ENCODE measurements around the gene PAFAH2.

The PAFAH2 gene

DNA sequence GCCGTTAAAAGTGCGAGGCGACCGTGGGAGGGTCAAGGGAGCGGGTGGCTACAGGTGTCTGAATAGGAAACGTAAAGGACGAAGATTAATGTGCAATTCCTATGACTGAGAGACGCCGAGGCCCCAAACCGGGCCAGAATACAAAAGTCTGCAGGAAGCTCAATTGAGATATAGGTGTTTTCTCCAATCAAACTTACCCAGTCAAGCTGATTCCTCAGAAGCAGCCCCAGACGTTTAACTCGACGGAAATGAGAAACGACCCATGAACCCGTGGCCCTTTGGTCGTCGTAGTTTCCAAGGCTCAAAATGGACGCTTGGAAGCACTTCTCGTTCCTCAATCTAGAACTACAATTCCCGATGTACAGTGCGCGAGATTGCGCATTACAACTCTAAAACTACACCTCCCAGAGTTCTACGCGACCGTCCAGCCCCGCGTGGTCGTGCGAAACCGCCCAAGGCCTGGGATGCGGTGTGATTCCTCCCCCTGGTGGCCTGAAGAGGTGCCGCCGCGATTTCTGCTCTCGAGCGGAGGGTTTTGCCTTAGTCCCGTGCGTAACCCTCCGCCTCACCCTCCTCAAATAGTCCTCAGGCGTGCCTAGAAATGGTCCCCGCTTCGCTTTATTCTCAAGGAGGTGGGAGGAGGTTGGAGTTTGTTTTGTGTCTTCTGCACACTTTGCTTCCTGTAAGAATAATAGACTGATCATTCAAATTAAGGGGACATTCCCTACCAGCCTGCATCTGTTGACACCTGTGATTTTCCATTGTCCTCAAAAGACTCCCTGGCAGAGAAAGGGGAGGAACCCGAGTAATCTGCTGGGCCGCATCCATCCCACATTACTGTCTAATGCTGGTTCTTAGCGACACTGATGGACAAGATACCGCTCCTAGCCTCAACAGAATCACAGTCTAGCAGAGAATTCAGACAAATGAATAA, at the start of gene PAFAH2:
TSS of gene PAFAH2 (minus strand) at position 236 of the 934 bp plus-strand sequence. CDS start 7,247 bp downstream, outside the sequence.
- no peaks in the 10 kb centered on the region for H3K9me3 Mint-ChIP-seq
- H3K4me3 Mint-ChIP-seq: peak within 1 kb of the TSS; percentile 94
- H3K4me1 Mint-ChIP-seq (ENCODE audit: low read depth): peaks cover 25% of the 10 kb centered on the region
- H3K27me3 Mint-ChIP-seq: no peaks in the 10 kb centered on the region
- peak within 1 kb of the TSS; percentile 98 for H3K27ac Mint-ChIP-seq
- no peaks in the 10 kb centered on the region for H3K36me3 Mint-ChIP-seq (ENCODE audit: low read depth)

DNA sequence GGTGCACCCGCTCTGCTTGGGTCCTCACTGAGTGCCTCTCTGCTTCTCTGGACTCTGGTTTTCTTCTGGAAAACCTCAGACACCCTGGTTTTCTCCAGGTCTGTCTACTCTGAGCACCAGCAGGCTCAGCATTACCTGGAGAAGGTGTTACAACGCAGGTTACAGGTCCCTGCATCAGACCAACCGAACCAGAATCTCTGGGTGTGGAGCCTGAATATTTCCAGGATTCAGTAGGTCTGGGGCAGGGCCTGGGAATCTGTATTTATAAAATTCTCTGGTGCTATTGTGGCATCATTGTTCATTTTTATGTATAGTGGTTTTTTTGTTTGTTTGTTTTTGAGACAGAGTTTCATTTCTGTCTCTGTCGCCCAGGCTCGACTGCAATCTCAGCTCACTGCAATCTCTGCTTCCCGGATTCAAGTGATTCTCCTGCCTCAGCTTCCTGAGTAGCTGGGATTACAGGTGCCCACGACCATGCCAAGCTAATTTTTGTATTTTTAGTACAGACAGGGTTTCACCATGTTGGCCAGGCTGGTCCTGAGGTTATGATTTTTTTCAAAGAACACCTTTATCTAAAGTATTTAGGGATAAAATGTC, 49.5 kb upstream of the PAFAH2 start:
- Mint-ChIP-seq H3K27me3 (peaks cover 72% of the 10 kb centered on the region), H3K27ac (no peak overlapping the region), H3K9me3 (no peaks in the 10 kb centered on the region), H3K4me1 (ENCODE audit: low read depth) (no peaks in the 10 kb centered on the region), H3K4me3 (no peak overlapping the region), H3K36me3 (ENCODE audit: low read depth) (no peaks in the 10 kb centered on the region)

DNA sequence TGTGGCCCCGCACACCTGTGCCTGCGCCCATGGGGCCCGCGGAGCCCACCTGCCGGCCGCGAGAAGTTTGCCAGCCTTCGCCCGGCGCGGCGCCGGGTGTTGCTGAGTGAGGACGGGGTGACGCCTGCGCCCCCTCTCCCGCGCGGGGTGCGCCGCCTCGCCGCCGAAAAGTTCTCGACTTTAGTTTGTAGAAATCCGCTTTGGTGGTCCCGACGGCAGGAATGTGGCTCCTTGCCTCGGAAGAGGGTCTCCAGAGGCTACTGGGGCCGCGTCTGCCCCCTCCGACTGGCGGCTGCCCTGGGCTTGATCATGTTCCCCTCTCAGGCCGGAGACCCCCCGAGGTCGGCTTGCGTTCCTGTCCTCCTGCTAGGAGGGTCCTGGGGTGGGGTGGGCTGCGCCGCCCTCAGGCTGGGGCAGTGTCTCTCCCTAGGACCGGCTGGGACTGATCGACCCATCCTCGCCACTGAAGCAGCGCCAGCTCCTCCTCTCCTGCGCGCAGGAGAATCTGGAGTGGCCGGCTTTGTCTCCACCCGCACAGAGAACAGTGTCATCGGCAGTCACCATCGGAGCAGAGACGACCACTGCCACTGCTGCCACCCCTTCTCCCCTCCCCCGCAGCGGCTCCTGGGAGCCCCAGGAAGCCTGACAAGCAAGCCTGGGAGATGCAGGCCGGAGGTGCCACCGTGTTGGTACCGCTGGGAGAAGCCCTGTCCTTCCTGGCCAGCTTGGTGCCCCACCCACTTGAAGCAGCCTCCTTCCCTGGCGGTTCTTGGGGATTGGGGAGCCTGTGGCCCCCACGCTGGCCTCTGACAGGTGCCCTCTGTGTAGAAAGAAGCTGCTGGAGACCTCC, 48.6 kb upstream of the PAFAH2 start:
- no peaks in the 10 kb centered on the region for H3K36me3 Mint-ChIP-seq (ENCODE audit: low read depth)
- H3K4me1 Mint-ChIP-seq (ENCODE audit: low read depth): no peaks in the 10 kb centered on the region
- no peaks in the 10 kb centered on the region for H3K9me3 Mint-ChIP-seq
- H3K27ac Mint-ChIP-seq: no peak overlapping the region
- H3K4me3 Mint-ChIP-seq: no peak overlapping the region
- H3K27me3 Mint-ChIP-seq: peaks cover 66% of the 10 kb centered on the region

DNA sequence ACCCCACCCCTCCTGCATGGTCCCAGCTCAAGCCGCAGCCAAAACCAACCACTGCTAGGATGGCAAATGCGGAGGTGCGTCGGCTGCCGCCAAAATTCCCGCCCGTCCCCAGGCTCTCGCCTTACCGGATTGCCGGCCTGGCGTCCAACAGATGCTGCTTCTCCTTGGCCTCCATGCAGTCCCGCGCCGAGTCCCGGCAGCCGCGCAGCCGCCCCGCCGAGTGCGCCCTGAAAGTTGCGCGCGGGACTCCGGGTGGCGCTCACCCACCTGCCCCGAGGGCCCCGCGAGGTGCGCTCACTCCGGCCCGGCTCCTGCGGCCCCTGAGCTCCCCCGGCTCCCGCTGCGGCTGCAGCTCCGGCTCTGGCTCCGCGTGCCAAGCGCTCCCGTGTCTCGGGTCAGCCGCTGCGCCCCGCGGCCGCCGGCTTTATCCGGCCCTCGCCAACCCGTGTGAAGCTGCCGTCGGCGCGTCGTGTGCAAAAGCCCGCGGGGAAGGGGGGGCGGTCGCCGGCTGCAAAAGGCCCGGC, 47.9 kb upstream of the PAFAH2 start, which contains the start of gene SLC30A2:
TSS of gene SLC30A2 (minus strand) at position 397 of the 524 bp plus-strand sequence. CDS start at position 175, 222 bp downstream.
- Mint-ChIP-seq H3K27me3 (peaks cover 60% of the 10 kb centered on the region), H3K27ac (no peak within 1 kb of the TSS), H3K9me3 (no peaks in the 10 kb centered on the region), H3K4me1 (ENCODE audit: low read depth) (no peaks in the 10 kb centered on the region), H3K4me3 (no peak within 1 kb of the TSS), H3K36me3 (ENCODE audit: low read depth) (no peaks in the 10 kb centered on the region)

DNA sequence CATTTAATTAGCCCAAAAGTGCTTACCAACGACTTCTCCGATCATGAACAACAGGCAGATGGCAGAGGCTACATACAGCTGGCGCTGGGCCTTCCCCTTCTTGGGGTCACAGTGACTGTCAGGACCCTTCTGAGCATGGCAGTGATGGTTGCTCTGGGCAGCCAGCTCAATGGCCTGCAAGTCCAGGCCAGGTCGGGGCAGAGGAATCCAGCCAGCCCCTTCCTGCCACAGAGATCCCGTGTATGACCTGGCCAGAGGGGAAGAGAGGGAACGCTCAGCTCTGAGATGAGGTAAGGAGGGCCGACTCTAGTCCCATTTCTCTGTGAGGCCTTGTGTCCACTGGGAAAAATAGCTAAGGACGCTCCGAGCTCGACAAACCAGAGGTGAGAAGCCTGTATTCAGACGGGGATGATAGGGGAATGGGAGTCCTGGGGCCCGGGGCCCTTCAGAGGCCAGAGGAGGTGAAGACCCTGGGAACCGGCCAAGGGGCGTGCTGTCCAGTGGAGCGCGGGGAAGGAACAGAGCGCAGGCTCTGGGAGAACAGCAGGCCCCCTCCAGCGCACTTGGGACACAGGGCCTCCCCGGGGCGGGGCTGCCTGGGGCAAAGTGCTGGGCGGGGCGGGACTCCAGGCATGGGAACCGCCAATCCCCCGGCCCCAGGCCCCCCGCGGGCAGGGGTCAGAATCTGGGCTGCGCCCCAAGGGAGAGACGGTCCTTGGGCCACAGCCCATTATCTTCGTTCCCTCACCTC, 47.3 kb upstream of the PAFAH2 start:
- no peaks in the 10 kb centered on the region for H3K9me3 Mint-ChIP-seq
- no peaks in the 10 kb centered on the region for H3K36me3 Mint-ChIP-seq (ENCODE audit: low read depth)
- H3K4me1 Mint-ChIP-seq (ENCODE audit: low read depth): no peaks in the 10 kb centered on the region
- peaks cover 55% of the 10 kb centered on the region for H3K27me3 Mint-ChIP-seq
- no peak overlapping the region for H3K27ac Mint-ChIP-seq
- H3K4me3 Mint-ChIP-seq: no peak overlapping the region

- Mint-ChIP-seq H3K4me1 (ENCODE audit: low read depth) (no peaks in the 10 kb centered on the region), H3K27ac (no peak overlapping the region), H3K27me3 (peaks cover 51% of the 10 kb centered on the region), H3K9me3 (no peaks in the 10 kb centered on the region), H3K36me3 (ENCODE audit: low read depth) (no peaks in the 10 kb centered on the region), H3K4me3 (no peak overlapping the region)
These were observed 46.6 kb upstream of the PAFAH2 start for GRCh38 chr1:26044414-26044813.

- Mint-ChIP-seq H3K4me3 (no peak overlapping the region), H3K27me3 (peaks cover 47% of the 10 kb centered on the region), H3K36me3 (ENCODE audit: low read depth) (no peaks in the 10 kb centered on the region), H3K4me1 (ENCODE audit: low read depth) (no peaks in the 10 kb centered on the region), H3K27ac (no peak overlapping the region), H3K9me3 (no peaks in the 10 kb centered on the region)
These were observed 45.9 kb upstream of the PAFAH2 start for GRCh38 chr1:26043765-26044164.

- Mint-ChIP-seq H3K36me3 (ENCODE audit: low read depth) (no peaks in the 10 kb centered on the region), H3K4me3 (no peak overlapping the region), H3K4me1 (ENCODE audit: low read depth) (no peaks in the 10 kb centered on the region), H3K9me3 (no peaks in the 10 kb centered on the region), H3K27ac (no peak overlapping the region), H3K27me3 (peaks cover 30% of the 10 kb centered on the region)
These were observed 44.1 kb upstream of the PAFAH2 start for GRCh38 chr1:26041978-26042377.

DNA sequence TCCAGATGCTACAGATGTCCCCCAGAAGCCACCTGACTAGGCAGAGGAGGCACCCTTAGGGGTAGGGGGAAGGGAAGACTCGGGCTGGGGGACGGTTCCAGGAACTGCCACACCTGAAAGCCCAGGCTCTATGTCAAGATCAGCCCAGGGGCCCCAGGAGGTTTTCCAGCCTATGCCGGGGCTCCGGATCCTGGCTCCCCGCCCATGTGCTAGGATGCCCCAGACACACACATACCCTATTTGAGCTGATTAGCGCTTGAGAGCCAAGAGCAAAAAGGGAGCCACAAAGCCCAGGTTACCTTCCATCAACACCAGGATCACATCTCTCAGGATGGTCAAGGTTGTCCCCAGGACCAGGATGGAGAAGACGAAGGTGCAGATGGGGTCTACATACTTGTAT, 43.5 kb upstream of the PAFAH2 start:
- Mint-ChIP-seq H3K4me3 (no peak overlapping the region), H3K9me3 (no peaks in the 10 kb centered on the region), H3K27ac (no peak overlapping the region), H3K36me3 (ENCODE audit: low read depth) (no peaks in the 10 kb centered on the region), H3K27me3 (peaks cover 26% of the 10 kb centered on the region), H3K4me1 (ENCODE audit: low read depth) (peaks cover 4% of the 10 kb centered on the region)

DNA sequence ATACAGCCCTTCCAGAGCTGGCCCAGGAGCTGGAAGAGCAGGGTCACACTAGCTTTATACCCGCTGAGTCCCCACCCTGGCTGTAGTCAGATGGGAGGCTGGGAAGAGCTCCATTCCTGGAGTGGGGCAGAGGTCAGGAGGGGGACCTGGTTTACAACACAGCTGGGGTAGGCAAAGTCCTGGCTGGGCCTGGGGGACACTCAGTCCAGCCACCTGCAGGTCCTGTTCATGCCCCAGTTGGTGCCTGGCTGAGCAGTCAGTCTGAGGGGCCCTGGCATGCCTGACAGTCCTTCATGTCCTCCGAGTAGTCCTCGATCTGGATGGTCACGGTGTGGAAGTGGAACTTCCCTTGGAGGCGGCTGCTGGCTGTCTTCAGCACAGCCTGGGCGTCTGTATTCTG, 41.0 kb upstream of the PAFAH2 start:
- Mint-ChIP-seq H3K4me3 (no peak overlapping the region), H3K27me3 (peaks cover 8% of the 10 kb centered on the region), H3K4me1 (ENCODE audit: low read depth) (peaks cover 10% of the 10 kb centered on the region), H3K36me3 (ENCODE audit: low read depth) (no peaks in the 10 kb centered on the region), H3K27ac (no peak overlapping the region), H3K9me3 (no peaks in the 10 kb centered on the region)

- peaks cover 5% of the 10 kb centered on the region for H3K27me3 Mint-ChIP-seq
- H3K4me1 Mint-ChIP-seq (ENCODE audit: low read depth): peaks cover 10% of the 10 kb centered on the region
- H3K4me3 Mint-ChIP-seq: no peak overlapping the region
- H3K9me3 Mint-ChIP-seq: no peaks in the 10 kb centered on the region
- no peak overlapping the region for H3K27ac Mint-ChIP-seq
- H3K36me3 Mint-ChIP-seq (ENCODE audit: low read depth): no peaks in the 10 kb centered on the region
These were observed 40.6 kb upstream of the PAFAH2 start for GRCh38 chr1:26038477-26038876.

DNA sequence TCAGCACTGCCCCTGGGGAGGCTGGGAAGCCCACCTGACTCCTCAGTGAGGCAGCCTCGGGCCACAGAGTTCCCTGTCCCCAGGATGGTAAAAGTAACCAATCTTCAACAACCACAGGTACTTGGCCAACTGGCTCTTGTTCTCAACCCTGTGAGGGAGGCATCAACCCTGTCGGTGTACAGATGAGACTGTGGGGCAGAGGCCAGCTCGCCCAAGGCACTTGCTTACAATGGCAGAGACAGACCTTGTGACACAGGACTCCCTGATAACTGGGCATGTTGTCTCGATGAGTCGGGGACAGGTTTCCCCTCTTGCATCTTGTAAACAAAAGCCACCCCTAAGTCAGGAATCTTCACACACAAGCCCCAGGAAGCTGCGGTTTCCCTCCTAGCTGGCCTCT, 40.0 kb upstream of the PAFAH2 start:
- no peaks in the 10 kb centered on the region for H3K9me3 Mint-ChIP-seq
- no peak overlapping the region for H3K4me3 Mint-ChIP-seq

DNA sequence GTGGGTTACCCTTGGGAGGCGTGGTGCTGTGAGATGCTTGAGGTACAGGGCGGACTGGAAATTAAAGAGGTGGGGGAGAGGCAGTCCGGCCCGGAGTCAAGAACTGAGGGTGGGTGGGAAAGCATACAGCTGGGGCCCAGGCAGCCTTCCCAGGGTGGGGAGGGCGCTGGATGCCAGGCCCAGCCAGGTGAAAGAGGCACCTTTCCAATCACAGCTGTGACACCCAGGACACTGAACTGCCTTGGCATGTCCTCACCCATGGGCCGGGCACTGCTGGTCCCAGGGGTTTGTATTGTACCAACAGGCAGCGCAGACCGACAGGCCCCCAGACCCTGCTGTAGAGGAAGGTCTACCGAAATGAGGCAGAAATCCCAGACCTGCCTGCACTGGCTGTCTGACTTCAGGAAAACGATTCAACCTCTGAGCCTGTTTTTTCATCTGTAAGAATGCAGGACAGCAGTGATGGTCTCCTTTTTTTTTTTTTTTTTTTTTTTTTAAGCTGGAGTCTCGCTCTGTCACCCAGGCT, 39.0 kb upstream of the PAFAH2 start:
- Mint-ChIP-seq H3K27me3 (no peaks in the 10 kb centered on the region), H3K27ac (no peak overlapping the region), H3K36me3 (ENCODE audit: low read depth) (no peaks in the 10 kb centered on the region), H3K9me3 (no peaks in the 10 kb centered on the region), H3K4me3 (no peak overlapping the region), H3K4me1 (ENCODE audit: low read depth) (peaks cover 10% of the 10 kb centered on the region)

More for the DNA sequence above, 40.0 kb upstream of the PAFAH2 start:
- Mint-ChIP-seq H3K27ac (no peak overlapping the region), H3K27me3 (no peaks in the 10 kb centered on the region), H3K4me1 (ENCODE audit: low read depth) (peaks cover 10% of the 10 kb centered on the region), H3K36me3 (ENCODE audit: low read depth) (no peaks in the 10 kb centered on the region)

All from stimulated activated naive CD8-positive, alpha-beta T cell treated with anti-CD3 and anti-CD28 coated beads, Interleukin-15, Interleukin-2, amounts not matched to agents 100 ng/mL and 50 ng/mL, for 24 hours (primary cell).